ENCODE results near the gene RAP1GAP.
A peak's percentile ranks its signal among the peaks of the same experiment; 100 is the strongest.
"Not testable (repeated sequence)": the region's sequence is repeated elsewhere in the genome, so short reads cannot be mapped to it uniquely, and the experiment has no call there.

The RAP1GAP gene

GRCh38 chr1:21674957-21675356, 5.8 kb upstream of the RAP1GAP start:
- DNase-seq, result no peak

DNA sequence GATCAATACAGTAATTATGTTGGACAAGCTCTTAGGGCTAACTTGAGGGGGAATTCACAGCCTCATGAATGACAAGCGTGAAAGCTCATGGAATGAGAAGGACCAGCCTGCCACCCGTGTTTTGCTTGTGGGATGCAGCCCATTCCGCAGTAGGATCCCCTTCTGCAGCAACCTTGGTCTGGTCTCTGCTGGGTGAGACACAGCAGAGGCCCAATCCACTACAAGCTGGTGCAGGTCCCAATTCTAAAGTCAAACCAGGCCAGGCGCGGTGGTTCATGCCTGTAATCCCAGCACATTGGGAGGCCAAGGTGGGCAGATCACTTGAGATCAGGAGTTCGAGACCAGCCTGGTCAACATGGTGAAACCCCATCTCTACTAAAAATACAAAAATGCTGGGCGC, 4.7 kb upstream of the RAP1GAP start:
- not testable (repeated sequence) for DNase-seq

GRCh38 chr1:21673277-21673780, 4.2 kb upstream of the RAP1GAP start:
- no peak for DNase-seq

DNA sequence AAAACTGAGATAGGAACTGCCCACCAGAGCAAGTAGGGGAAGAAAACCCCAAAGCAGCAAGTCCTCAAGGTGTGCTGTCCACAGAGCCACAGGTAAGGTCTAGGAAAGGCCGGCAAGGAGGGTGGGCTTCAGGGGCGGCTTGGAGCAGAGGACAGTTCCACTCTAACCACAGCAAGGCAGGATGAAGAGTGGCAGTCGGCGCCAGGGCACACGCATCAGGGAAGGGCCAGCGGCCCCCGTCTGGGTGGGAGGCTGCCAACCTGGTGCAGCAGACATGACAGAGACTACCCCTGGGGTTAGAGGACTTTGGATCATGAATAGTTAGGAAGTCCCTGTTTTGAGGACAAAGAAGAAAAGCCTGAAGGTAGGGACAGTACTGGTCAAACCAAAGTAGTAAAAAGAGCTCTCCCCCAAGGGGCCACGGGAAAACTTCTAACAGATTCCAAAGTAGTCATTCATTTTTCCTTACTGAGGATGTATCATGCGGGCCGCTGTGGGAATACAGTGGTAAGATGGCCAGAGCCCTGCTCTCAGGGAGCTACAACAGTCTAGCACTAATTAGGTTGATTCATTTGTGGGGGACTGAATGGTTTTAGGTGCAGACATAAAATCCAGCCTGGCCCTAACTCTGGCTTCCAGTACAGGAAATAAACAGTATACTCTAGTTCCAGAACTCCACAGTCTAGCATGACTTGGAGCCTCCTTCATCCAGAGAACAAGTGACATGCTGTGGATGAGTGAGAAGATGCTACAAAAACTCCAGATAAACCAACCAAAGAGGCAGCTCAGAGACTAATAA, 3.5 kb upstream of the RAP1GAP start:
- no peak for DNase-seq

DNA sequence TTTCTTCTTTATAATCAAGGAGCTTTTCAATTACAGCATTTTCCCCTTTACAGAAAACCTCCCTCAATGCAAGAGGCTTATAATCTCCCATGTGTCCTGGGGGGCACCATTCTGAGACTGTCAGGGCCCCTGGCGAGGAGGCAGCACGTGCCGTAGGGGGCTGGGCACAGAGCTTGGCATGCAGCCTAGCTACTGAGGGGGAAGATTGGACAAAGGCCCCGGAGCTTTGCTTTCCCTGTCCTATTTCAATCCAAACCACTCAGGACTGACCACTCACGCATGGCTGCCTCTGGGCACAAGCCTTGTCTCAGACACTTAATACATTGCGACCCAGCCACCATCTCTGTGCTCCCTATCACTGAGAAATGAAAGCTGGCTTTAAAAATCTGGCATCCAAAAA, 2.8 kb upstream of the RAP1GAP start:
- DNase-seq, result no peak

DNA sequence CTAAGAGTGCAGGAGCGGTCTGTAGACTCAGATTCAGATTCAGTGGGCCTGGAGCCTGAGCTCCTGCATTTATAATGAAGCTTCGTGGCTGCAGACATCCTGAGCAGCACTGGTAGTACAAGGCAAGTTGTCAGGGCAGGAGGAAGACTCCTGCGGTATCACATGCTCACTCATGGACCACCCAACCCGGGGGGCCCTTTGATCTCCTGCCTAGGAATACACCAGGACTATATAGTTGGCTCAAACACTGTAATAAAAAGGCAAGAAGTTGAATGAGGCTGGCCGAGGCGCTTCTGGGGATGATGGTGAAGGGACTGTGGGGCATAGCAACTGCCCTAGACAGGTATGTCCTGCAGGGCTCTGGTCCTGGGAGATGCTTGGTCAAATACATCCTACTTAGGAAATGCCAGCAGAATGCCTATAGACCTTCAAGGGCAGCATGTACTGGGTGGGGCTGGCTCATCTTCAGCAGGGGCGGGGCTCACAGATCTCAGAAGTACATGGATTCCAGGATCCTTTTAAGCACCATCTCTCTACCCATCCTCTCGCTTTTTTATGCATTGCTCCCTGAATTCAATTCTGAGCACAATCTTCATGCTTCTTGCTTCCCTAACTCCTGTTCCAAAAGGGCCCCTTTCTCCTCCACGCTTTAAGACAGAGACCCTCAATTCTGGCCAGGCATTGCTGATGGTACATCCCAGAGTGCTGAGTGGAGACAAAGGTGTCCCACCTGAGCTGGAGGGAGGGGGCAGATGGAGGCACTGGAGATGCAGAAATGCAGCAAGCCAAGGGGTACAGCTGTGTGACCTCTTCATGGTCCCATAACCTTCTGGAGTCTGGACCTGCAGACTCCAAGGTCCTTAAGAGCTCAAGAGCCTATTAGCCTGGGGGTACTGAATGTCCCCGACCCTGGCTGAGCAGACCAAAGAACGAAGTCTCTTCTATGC, 2.1 kb upstream of the RAP1GAP start:
- DNase-seq, result peak; percentile 54

GRCh38 chr1:21670059-21670881, 1.1 kb upstream of the RAP1GAP start:
- no peak for DNase-seq

DNA sequence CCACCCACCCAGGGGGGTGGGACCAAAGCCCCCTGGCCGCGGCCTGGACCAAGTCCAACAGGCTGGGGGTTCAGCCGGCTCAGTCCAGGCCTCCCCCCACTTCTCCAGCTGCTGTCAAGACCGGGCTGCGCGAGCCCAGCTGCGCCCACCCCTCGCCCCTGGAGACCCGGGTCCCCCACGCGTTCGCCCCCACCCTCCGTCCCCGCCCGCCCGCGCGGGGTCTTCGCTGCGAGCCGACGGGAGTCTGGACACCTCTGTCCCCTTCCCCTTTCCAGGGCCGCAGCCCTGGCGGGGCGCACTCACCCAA, 253 bp downstream of the RAP1GAP start:
- no peak for DNase-seq

- no peak for DNase-seq
Measured at GRCh38 chr1:21668232-21668950, 766 bp downstream of the RAP1GAP start.

- DNase-seq, result no peak
Measured at GRCh38 chr1:21667348-21668231, 1.6 kb downstream of the RAP1GAP start.

GRCh38 chr1:21666576-21667320, 2.4 kb downstream of the RAP1GAP start:
- no peak for DNase-seq

GRCh38 chr1:21665711-21666575, 3.2 kb downstream of the RAP1GAP start:
- DNase-seq, result no peak

GRCh38 chr1:21664806-21665588, 4.2 kb downstream of the RAP1GAP start:
- no peak for DNase-seq

- DNase-seq, result peak; percentile 46
Measured at GRCh38 chr1:21663951-21664805, 5.0 kb downstream of the RAP1GAP start.

GRCh38 chr1:21663248-21663950, 5.8 kb downstream of the RAP1GAP start:
- no peak for DNase-seq

- no peak for DNase-seq
Measured at GRCh38 chr1:21662426-21663247, 6.5 kb downstream of the RAP1GAP start.

Measured in hematopoietic multipotent progenitor cell treated with erythropoietin and hydrocortisone succinate and interleukin-3 and kit ligand, for 6 days (in vitro differentiated cells).